ENCODE data around the gene KLF7. TPM values are rescaled to one million over a fixed set of nuclear protein-coding genes. Genes with fewer than 3 reads are reported as not detected.
A peak's percentile ranks its signal among the peaks of the same experiment; 100 is the strongest.

Gene KLF7
- total RNA-seq, 4 donors from 2014 or later, result 23.0 to 76.3 (median 32.4) TPM

DNA sequence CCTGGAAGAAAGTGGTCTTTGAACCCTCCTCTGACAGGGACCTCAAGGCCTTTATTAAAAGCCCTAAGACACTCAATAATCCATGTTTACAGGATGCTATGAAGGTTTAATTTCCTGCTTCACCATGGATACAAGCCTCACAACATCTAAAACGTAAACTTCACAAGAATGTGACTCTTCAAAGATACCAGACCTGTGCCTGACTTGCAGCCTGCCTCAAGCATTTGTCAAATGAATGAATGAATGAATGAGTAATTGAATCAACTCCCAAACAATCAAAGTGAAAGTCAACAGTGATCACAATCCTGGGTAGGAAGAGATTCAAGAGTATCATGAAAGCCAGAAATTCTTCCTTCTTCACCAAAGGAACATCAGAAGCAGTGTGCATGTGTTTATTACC is 30.4 kb downstream of the KLF7 start:
- DNase-seq (ENCODE audit: low spot score), result no peak
- TF ChIP-seq, protein P1, sequence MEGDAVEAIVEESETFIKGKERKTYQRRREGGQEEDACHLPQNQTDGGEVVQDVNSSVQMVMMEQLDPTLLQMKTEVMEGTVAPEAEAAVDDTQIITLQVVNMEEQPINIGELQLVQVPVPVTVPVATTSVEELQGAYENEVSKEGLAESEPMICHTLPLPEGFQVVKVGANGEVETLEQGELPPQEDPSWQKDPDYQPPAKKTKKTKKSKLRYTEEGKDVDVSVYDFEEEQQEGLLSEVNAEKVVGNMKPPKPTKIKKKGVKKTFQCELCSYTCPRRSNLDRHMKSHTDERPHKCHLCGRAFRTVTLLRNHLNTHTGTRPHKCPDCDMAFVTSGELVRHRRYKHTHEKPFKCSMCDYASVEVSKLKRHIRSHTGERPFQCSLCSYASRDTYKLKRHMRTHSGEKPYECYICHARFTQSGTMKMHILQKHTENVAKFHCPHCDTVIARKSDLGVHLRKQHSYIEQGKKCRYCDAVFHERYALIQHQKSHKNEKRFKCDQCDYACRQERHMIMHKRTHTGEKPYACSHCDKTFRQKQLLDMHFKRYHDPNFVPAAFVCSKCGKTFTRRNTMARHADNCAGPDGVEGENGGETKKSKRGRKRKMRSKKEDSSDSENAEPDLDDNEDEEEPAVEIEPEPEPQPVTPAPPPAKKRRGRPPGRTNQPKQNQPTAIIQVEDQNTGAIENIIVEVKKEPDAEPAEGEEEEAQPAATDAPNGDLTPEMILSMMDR (IDR thresholded peaks at IDR 0.05), result no peak
- no peak for ATAC-seq (ENCODE audit: low FRiP score)

DNA sequence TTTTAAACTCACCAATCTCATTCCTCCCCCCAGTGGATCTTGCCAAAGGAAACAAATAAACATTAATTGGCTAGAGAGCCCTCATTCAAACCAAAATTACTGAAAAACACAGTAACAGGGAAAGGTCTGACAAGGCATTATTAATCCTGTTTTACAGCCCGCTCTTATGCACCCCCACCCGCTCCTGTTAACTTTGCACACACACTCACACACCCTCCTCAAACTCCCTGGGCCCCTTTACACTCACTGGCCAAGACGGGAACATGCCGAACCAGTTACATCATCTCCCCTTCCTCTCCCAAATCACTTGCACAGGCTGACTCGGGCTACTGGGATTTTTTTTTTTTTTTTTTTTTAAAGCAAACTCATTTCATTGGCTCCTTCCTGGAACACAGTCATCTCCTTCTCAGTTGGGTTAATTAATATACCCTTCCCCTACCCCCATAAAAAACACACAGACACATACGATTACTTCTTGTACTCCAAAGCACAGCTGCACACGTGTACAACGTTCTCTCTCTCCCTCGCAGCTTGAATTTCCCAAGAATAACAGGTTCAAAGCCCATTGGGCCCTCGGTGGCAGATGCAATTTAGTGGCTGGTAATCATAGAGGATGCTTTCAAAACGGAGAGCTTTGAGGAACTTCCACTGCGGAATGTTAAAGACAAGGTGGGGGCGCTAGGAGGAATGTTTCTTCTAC is 31.8 kb downstream of the KLF7 start:
- TF ChIP-seq, protein P1 (IDR thresholded peaks at IDR 0.05), result no peak
- ATAC-seq (ENCODE audit: low FRiP score) (peak; percentile 90), DNase-seq (ENCODE audit: low spot score) (peak; percentile 43)

DNA sequence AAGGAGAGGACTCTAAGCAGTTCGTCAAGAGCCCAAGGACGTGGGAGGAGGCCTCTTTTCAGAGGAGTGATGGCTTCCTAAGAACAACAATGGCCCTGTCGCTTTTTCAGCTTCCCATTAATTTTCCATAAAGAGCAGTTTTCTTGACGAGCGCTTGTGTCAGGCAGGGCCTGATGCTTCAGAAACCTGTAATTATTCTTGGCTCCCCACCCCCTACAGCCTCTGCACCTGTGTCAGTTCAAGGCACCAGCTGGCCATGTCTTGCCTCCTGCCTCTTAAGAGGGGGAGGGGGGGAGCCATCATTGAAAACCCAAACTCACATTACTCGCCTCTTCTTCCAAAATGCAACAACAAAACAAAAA is 32.3 kb downstream of the KLF7 start:
- DNase-seq (ENCODE audit: low spot score) (no peak), ATAC-seq (ENCODE audit: low FRiP score) (no peak)
- TF ChIP-seq, protein P1 (IDR thresholded peaks at IDR 0.05), result no peak

DNA sequence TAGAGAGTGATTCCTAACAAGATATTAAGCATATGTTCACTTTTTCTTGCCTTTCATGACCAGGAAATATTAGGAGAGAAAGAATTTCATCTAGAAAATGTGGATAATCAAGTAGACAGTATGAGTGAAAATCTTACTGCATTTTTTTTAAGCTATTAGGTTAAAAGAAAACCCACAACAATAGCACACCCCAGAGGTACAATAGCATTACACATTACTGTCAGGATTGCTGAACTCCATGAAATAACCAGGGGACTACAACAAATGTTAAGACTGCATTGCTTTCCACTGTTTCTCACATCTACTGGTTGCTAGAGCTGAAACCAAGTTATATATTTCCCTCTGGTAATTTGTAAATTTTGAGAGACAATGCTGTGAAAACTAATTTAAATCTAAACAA is 33.7 kb downstream of the KLF7 start:
- ATAC-seq (ENCODE audit: low FRiP score) (no peak), DNase-seq (ENCODE audit: low spot score) (no peak)
- TF ChIP-seq, protein P1 (IDR thresholded peaks at IDR 0.05), result no peak

DNA sequence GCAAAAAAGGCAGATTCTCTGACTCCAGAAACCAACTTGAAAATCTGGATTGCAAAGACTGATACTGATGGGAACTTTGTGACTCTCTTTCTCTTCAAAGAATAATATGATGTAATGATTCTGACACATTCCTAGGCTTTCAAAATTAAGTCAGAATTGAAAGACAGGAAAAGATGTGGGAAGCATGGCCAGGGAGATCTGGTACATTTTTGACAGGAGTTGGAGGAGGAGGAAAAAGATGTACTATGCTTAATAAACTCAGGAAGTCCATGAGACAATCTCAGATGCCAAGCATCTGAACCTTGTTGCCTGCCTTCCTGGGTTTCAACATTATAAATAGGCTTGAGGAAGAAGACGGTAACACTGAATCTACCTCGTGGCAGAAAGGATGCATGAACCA is 34.2 kb downstream of the KLF7 start:
- no peak for DNase-seq (ENCODE audit: low spot score)
- ATAC-seq (ENCODE audit: low FRiP score), result no peak
- TF ChIP-seq, protein P1 (IDR thresholded peaks at IDR 0.05), result no peak

DNA sequence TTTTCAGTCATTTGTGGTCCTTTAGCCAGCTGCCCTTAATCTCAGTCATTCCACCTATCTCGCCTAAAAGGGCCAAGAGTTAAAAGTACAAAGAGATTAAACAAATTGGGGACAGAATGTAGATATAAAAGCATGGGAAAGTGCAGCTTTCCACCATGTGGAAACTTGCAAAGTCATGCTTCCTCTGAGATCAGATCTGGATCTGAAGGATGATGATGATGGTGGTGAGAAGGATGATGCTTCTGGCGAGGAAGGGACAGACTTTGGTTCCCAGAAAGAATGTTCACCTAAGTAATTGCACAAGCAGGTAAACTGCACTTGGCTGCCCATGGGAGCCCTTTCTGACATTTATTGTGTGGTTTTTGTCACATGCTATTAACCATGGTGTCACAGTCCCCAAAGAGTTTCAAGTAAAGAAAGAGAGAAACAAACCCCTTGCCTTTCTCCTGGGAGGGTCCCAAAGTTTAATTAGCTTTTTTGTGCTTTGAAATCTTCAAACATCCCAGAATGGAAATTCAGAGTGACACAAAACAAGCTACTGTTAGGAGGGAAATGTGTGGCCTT is 34.7 kb downstream of the KLF7 start:
- TF ChIP-seq, protein P1 (IDR thresholded peaks at IDR 0.05), result no peak

DNA sequence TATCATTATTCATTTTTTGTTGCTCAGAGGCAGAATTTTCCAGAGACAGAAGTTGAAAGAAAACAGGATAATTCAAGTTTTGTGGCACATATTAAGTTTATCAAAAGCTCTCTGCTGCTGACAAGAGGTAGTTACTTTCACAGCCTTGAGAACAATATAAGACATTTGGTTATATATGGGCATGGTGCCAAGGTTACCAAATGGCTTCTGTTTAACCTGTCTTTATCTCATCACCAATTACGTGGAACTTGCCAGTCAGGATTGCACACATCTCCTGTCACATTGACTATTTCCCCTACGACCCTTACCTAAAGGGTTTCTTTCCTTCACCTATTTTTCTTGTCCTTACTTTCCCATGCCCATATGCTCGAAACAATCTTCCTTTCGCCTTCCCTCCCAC is 35.9 kb downstream of the KLF7 start:
- TF ChIP-seq, protein P1 (IDR thresholded peaks at IDR 0.05), result no peak
- ATAC-seq (ENCODE audit: low FRiP score), result no peak
- DNase-seq (ENCODE audit: low spot score), result no peak

More for the DNA sequence above, 34.7 kb downstream of the KLF7 start:
- DNase-seq (ENCODE audit: low spot score) (no peak), ATAC-seq (ENCODE audit: low FRiP score) (no peak)

Data from omental fat pad (tissue), 4 donors.